Activated CD4-positive, alpha-beta T cell treated with anti-CD3 and anti-CD28 coated beads, Interleukin-2, amount 50 U/mL, for 16 hours (primary cell): ENCODE data around the gene USP50.
"Not testable (repeated sequence)": the region's sequence is repeated elsewhere in the genome, so short reads cannot be mapped to it uniquely, and the experiment has no call there.

Experiments used
- DNase-seq: peaks from one replicate; pipeline ENCODE4 v3.0.0-alpha.2; 2020

USP50 gene

GRCh38 chr15:50501815-50502214 is 44.7 kb downstream of the USP50 start:
- DNase-seq = no peak

- DNase-seq = no peak
These were observed 46.1 kb downstream of the USP50 start for GRCh38 chr15:50500352-50500751.

GRCh38 chr15:50496692-50497091 is 49.8 kb downstream of the USP50 start:
- no peak for DNase-seq

- DNase-seq = not testable (repeated sequence)
These were observed 51.9 kb downstream of the USP50 start for GRCh38 chr15:50494547-50494946.

- no peak for DNase-seq
These were observed 52.8 kb downstream of the USP50 start for GRCh38 chr15:50493625-50494024.

- peak; percentile 30 for DNase-seq
These were observed 59.2 kb downstream of the USP50 start for GRCh38 chr15:50487287-50487686.

- no peak for DNase-seq
These were observed 61.1 kb downstream of the USP50 start for GRCh38 chr15:50485389-50485788.

- no peak for DNase-seq
These were observed 61.7 kb downstream of the USP50 start for GRCh38 chr15:50484781-50485180.

- no peak for DNase-seq
These were observed 70.3 kb downstream of the USP50 start for GRCh38 chr15:50476143-50476542.

- no peak for DNase-seq
These were observed 75.4 kb downstream of the USP50 start for GRCh38 chr15:50471072-50471471.

- peak; percentile 45 for DNase-seq
These were observed 82.8 kb downstream of the USP50 start for GRCh38 chr15:50463423-50464358.

- no peak for DNase-seq
These were observed 87.9 kb downstream of the USP50 start for GRCh38 chr15:50458348-50459112.

GRCh38 chr15:50452927-50453326 is 93.5 kb downstream of the USP50 start:
- no peak for DNase-seq
